HCT116 (cell line): Measurements from ENCODE around the gene CALHM1. TPM values are rescaled to one million over a fixed set of nuclear protein-coding genes. Genes with fewer than 3 reads are reported as not detected.

ENCODE experiments used
- ATAC-seq: fragments of 200-7000 bp; cut with Tn5 transposase; 2 replicates; pipeline ENCODE4 v1.9.1; 2020; ENCODE audit warnings: mild to moderate bottlenecking, moderate library complexity
- BruUV-seq: library from RNA; stranded (reverse); fragments of 400-500 nt; replicated peaks from 2 replicates; lab custom pipeline; 2021; lab: Mats Ljungman, UMichigan
- CTCF ChIA-PET: fragments of 300-600 bp; sonication (Branson Sonifier 250); formaldehyde crosslinking; loops from one replicate; lab custom pipeline; 2021; ENCODE audit warnings: antibody characterized with exemption; lab: Charles Lee
- POLR2A ChIA-PET: fragments of 300-600, 350-600 bp; sonication (Branson Sonifier 250); formaldehyde crosslinking; loops from one replicate; lab custom pipeline; 2021; ENCODE audit warnings: antibody characterized with exemption; lab: Charles Lee
- RAD21 ChIA-PET, 2 experiments: fragments of 300-600 bp; sonication (Branson Sonifier 250); formaldehyde crosslinking; loops; one replicate each; lab custom pipeline; 2023; ENCODE audit warnings: low total read pairs in 2 of 2; ENCODE audit not compliant: uncharacterized antibody in 2 of 2, unreplicated experiment in 2 of 2, low non-redundant PET in 1 of 2; lab: Charles Lee
- DNase-seq: peaks from one replicate; pipeline ENCODE4 v3.0.0-alpha.2; 2010; ENCODE audit warnings: low read depth, low spot score
- H2AFZ ChIP-seq: fragments of 200-600 bp; shearing (Covaris generic), sonication (generic); 2 replicates; pipeline ENCODE4 v1.6.1; 2017; ENCODE audit warnings: low read depth, mixed run types, mixed read lengths, antibody characterized with exemption, low read length; ENCODE audit not compliant: poor library complexity, severe bottlenecking
- H3K27ac ChIP-seq: 2 replicates; pipeline ENCODE4 v1.5.1; 2012; ENCODE audit warnings: low read depth, low read length
- H3K27me3 ChIP-seq: fragments of 200-600 bp; sonication (generic); 2 replicates; pipeline ENCODE4 v1.6.1; 2016; ENCODE audit warnings: mixed run types, low read length, mixed read lengths; ENCODE audit not compliant: insufficient read depth
- H3K36me3 ChIP-seq, 2 experiments: fragments of 200-500 bp in 1 of 2; fragments of 200-600 bp in 1 of 2; sonication (Bioruptor generic) in 1 of 2; sonication (generic) in 1 of 2; 2 replicates each; pipeline versions ENCODE4 v1.5.1 to v1.6.1; 2014 to 2016; ENCODE audit warnings: low read length in 2 of 2, inconsistent platforms in 1 of 2, mixed read lengths in 1 of 2, mixed run types in 1 of 2; ENCODE audit not compliant: insufficient read depth in 2 of 2, control insufficient read depth in 1 of 2
- H3K4me1 ChIP-seq, 2 experiments: fragments of 200-600 bp in 1 of 2; sonication (generic) in 1 of 2; 2 replicates each; pipeline versions ENCODE4 v1.5.1 to v1.6.1; 2012 to 2017; ENCODE audit warnings: low read length in 2 of 2, inconsistent platforms in 1 of 2, mild to moderate bottlenecking in 1 of 2, mixed read lengths in 1 of 2, mixed run types in 1 of 2, moderate library complexity in 1 of 2; ENCODE audit not compliant: insufficient read depth in 2 of 2, control insufficient read depth in 1 of 2
- H3K4me2 ChIP-seq: fragments of 200-600 bp; sonication (generic); 2 replicates; pipeline ENCODE4 v1.6.1; 2017; ENCODE audit warnings: mixed run types, low read length, mixed read lengths
- H3K4me3 ChIP-seq, 2 experiments: fragments of 200-600 bp in 1 of 2; sonication (generic) in 1 of 2; replicated peaks in 1 of 2; 2 replicates each; pipeline ENCODE4 v1.5.1; 2011 to 2016; ENCODE audit warnings: low read length in 2 of 2, control low read depth in 1 of 2, low read depth in 1 of 2, mild to moderate bottlenecking in 1 of 2, mixed read lengths in 1 of 2, mixed run types in 1 of 2
- H3K79me2 ChIP-seq: fragments of 200-600 bp; sonication (generic); 2 replicates; pipeline ENCODE4 v1.6.1; 2017; ENCODE audit warnings: mild to moderate bottlenecking, mixed run types, low read length, moderate library complexity, mixed read lengths; ENCODE audit not compliant: insufficient read depth
- H3K9ac ChIP-seq: fragments of 200-600 bp; sonication (generic); 2 replicates; pipeline ENCODE4 v1.6.1; 2016; ENCODE audit warnings: low read length, mixed read lengths
- H3K9me2 ChIP-seq: fragments of 200-600 bp; sonication (generic), shearing (Covaris generic); 2 replicates; pipeline ENCODE4 v1.6.1; 2017; ENCODE audit warnings: mixed run types, mild to moderate bottlenecking, moderate library complexity; ENCODE audit not compliant: insufficient read depth
- H3K9me3 ChIP-seq, 2 experiments: fragments of 200-500 bp in 1 of 2; fragments of 200-600 bp in 1 of 2; sonication (Bioruptor generic) in 1 of 2; sonication (generic) in 1 of 2; 2 replicates each; pipeline ENCODE4 v1.6.1; 2014 to 2017; ENCODE audit warnings: low read length in 2 of 2, mixed read lengths in 2 of 2, inconsistent platforms in 1 of 2, low read depth in 1 of 2, mild to moderate bottlenecking in 1 of 2, mixed run types in 1 of 2, moderate library complexity in 1 of 2; ENCODE audit not compliant: control insufficient read depth in 1 of 2, insufficient read depth in 1 of 2
- H4K20me1 ChIP-seq: fragments of 200-600 bp; sonication (generic), shearing (Covaris generic); 2 replicates; pipeline ENCODE4 v1.6.1; 2017; ENCODE audit warnings: mixed run types, mild to moderate bottlenecking, moderate library complexity; ENCODE audit not compliant: insufficient read depth
- ATF3 ChIP-seq: IDR thresholded peaks from 2 replicates; pipeline ENCODE4 v1.6.1; 2012
- CEBPB ChIP-seq: IDR thresholded peaks from 2 replicates; pipeline ENCODE4 v1.6.1; 2012; ENCODE audit warnings: low read depth
- CTCF ChIP-seq, 3 experiments: fragments of 200-600 bp in 1 of 3; sonication (generic) in 1 of 3; IDR thresholded peaks in 2 of 3; conservative IDR thresholded peaks in 1 of 3; 2 replicates each; pipeline ENCODE4 v1.5.1; 2012 to 2017; ENCODE audit warnings: low read depth in 2 of 3, low read length in 2 of 3, antibody characterized with exemption in 1 of 3, borderline replicate concordance in 1 of 3, control low read depth in 1 of 3, mild to moderate bottlenecking in 1 of 3, mixed read lengths in 1 of 3, mixed run types in 1 of 3, moderate library complexity in 1 of 3; ENCODE audit not compliant: insufficient read depth in 1 of 3
- EGR1 ChIP-seq: IDR thresholded peaks from 2 replicates; pipeline ENCODE4 v1.6.1; 2012; ENCODE audit warnings: low read depth
- EZH2 ChIP-seq: fragments of 200-600 bp; sonication (generic); IDR thresholded peaks from 2 replicates; pipeline ENCODE4 v1.6.1; 2017; ENCODE audit warnings: antibody characterized with exemption, mixed run types
- EZH2phosphoT487 ChIP-seq: fragments of 200-600 bp; IDR thresholded peaks from 2 replicates; pipeline ENCODE4 v1.6.1; 2018; ENCODE audit warnings: antibody characterized with exemption, borderline replicate concordance
- FOSL1 ChIP-seq: IDR thresholded peaks from 2 replicates; pipeline ENCODE4 v1.6.1; 2012; ENCODE audit warnings: low read depth
- MAX ChIP-seq: IDR thresholded peaks from 2 replicates; pipeline ENCODE4 v1.6.1; 2012
- POLR2AphosphoS5 ChIP-seq: IDR thresholded peaks from 2 replicates; pipeline ENCODE4 v1.6.1; 2011; ENCODE audit warnings: mild to moderate bottlenecking, low read depth, low read length, moderate library complexity
- RAD21 ChIP-seq: IDR thresholded peaks from 2 replicates; pipeline ENCODE4 v1.6.1; 2012; ENCODE audit warnings: low read depth, mild to moderate bottlenecking
- SIN3A ChIP-seq: IDR thresholded peaks from 2 replicates; pipeline ENCODE4 v1.6.1; 2012; ENCODE audit warnings: low read depth
- SRF ChIP-seq: IDR thresholded peaks from 2 replicates; pipeline ENCODE4 v1.6.1; 2012; ENCODE audit warnings: low read depth
- TCF7L2 ChIP-seq: IDR thresholded peaks from 2 replicates; pipeline ENCODE4 v1.7.0; 2011; ENCODE audit warnings: borderline replicate concordance, inconsistent platforms; ENCODE audit not compliant: insufficient read depth, insufficient read length; ENCODE audit errors: extremely low read depth
- YY1 ChIP-seq: IDR thresholded peaks from 2 replicates; pipeline ENCODE4 v1.6.1; 2011; ENCODE audit warnings: low read length, low read depth, moderate library complexity, mild to moderate bottlenecking; ENCODE audit not compliant: insufficient replicate concordance; ENCODE audit errors: extremely low read depth
- ZFX ChIP-seq: fragments of 450-650 bp; IDR thresholded peaks from 2 replicates; pipeline ENCODE4 v1.6.1; 2017
- ZNF274 ChIP-seq: fragments of 200-500 bp; sonication (Bioruptor generic); IDR thresholded peaks from 2 replicates; pipeline ENCODE4 v1.6.1; 2014; ENCODE audit warnings: mild to moderate bottlenecking, low read depth, low read length, inconsistent platforms
- intact Hi-C: fragments of 100-400 bp; cut with micrococcal nuclease; formaldehyde crosslinking; loops from 2 replicates; pipeline ENCODE4 v1.10.0; 2022
- total RNA-seq: library from RNA; stranded (reverse); gene quantifications from one replicate; pipeline ENCODE4 v1.2.1, GENCODE V29; 2021; ENCODE audit not compliant: unreplicated experiment

Gene CALHM1
- total RNA-seq, 1 experiment from 2014 or later, result not detected

- CTCF ChIA-PET, result interaction anchor here (1.3 to 2.6 kb wide), 6 partner anchors 9 to 102 kb away, joined by 3 to 13 read pairs (median 6); no protein-coding TSS in a partner anchor
- DNase-seq (peak; percentile 44), ATAC-seq (peak; percentile 85)
- RAD21 ChIA-PET, result interaction anchor here (0.6 to 1.2 kb wide), 2 partner anchors 101 to 142 kb away, joined by 3 to 4 read pairs; no protein-coding TSS in a partner anchor
- intact Hi-C loops, result loop anchor here (2.0 kb wide), 1 partner anchor 51 kb away; no protein-coding TSS in a partner anchor
- POLR2A ChIA-PET, result interaction anchor here (0.6 to 1.8 kb wide), 2 partner anchors 13 to 819 kb away, joined by 4 to 5 read pairs; no protein-coding TSS in a partner anchor
- BruUV-seq, result no TSS peak
- peak overlapping the region; percentile 62 for H2AFZ ChIP-seq
- H3K9ac ChIP-seq, result no peak overlapping the region
- no peak overlapping the region for H3K27ac ChIP-seq
- TF ChIP-seq ZNF274 (no peak), POLR2AphosphoS5 (peak; percentile 41; the same call in 1 of the 2 replicates), MAX (peak; percentile 83), ZFX (peak; percentile 19; the same call in 1 of the 2 replicates)
- no peaks in the 10 kb centered on the region for H3K27me3 ChIP-seq
- H3K4me3 ChIP-seq, result no peak overlapping the region
- no peaks in the 10 kb centered on the region for H3K36me3 ChIP-seq
- no peaks in the 10 kb centered on the region for H3K9me2 ChIP-seq
- H3K4me1 ChIP-seq, result peaks cover 15 to 28% of the 10 kb centered on the region in 2 experiments
- no peaks in the 10 kb centered on the region for H3K79me2 ChIP-seq
- no peaks in the 10 kb centered on the region for H4K20me1 ChIP-seq
- H3K4me2 ChIP-seq, result peak overlapping the region; percentile 54
- no peaks in the 10 kb centered on the region for H3K9me3 ChIP-seq
Measured at GRCh38 chr10:103491729-103492364, 33.1 kb upstream of the CALHM1 start.

GRCh38 chr10:103490986-103491314 lies 32.2 kb upstream of the CALHM1 start:
- Histone ChIP-seq H3K9me3 (no peaks in the 10 kb centered on the region), H3K4me1 (peaks cover 15 to 29% of the 10 kb centered on the region in 2 experiments), H3K79me2 (no peaks in the 10 kb centered on the region), H3K4me2 (peak overlapping the region; percentile 16; the same call in 1 of the 2 replicates), H2AFZ (no peak overlapping the region), H3K9me2 (no peaks in the 10 kb centered on the region), H3K27ac (no peak overlapping the region), H3K9ac (no peak overlapping the region), H4K20me1 (no peaks in the 10 kb centered on the region), H3K36me3 (no peaks in the 10 kb centered on the region), H3K4me3 (no peak overlapping the region), H3K27me3 (no peaks in the 10 kb centered on the region)
- intact Hi-C loops, result no loop called here
- no peak for DNase-seq
- CTCF ChIA-PET, result interaction anchor here (0.8 to 2.6 kb wide), 7 partner anchors 10 to 246 kb away, joined by 3 to 13 read pairs (median 4); no protein-coding TSS in a partner anchor
- ATAC-seq, result no peak
- no peak for TF ChIP-seq EGR1
- no peak for TF ChIP-seq CEBPB
- TF ChIP-seq RAD21, result no peak
- TF ChIP-seq SRF, result no peak
- TF ChIP-seq MAX, result no peak
- TF ChIP-seq EZH2phosphoT487, result no peak
- no peak for TF ChIP-seq TCF7L2
- TF ChIP-seq EZH2, result no peak
- TF ChIP-seq POLR2AphosphoS5, result no peak
- no peak for TF ChIP-seq SIN3A
- no peak for TF ChIP-seq CTCF (IDR thresholded peaks at IDR 0.05 in 2 of 3, conservative IDR thresholded peaks at IDR 0.05 in 1 of 3; ENCODE audit: borderline replicate concordance in 1 of 3, insufficient read depth in 1 of 3, low read depth in 2 of 3, low read length in 2 of 3)
- no peak for TF ChIP-seq ATF3
- TF ChIP-seq YY1, result no peak
- TF ChIP-seq FOSL1, result no peak
- BruUV-seq, result no TSS peak
- RAD21 ChIA-PET, result interaction anchor here in 1 of 2 experiments (0.6 kb wide), 1 partner anchor 15 kb away, joined by 3 read pairs; no protein-coding TSS in a partner anchor
- POLR2A ChIA-PET, result interaction anchor here (0.6 kb wide), 1 partner anchor 818 kb away, joined by 4 read pairs; no protein-coding TSS in a partner anchor
